PC-3 (cell line): ENCODE data around the gene COQ3. TPM values are rescaled to one million over a fixed set of nuclear protein-coding genes. Genes with fewer than 3 reads are reported as not detected.

Experiments used
- ATAC-seq: fragments of 200-7000 bp; cut with Tn5 transposase; 2 replicates; pipeline ENCODE4 v1.9.1; 2020; ENCODE audit warnings: mild to moderate bottlenecking, moderate library complexity
- BruUV-seq: library from RNA; stranded (reverse); fragments of 400-500 nt; replicated peaks from 2 replicates; lab custom pipeline; 2021; lab: Mats Ljungman, UMichigan
- CTCF ChIA-PET: fragments of 300-600 bp; sonication (Branson Sonifier 250); formaldehyde crosslinking; loops from one replicate; lab custom pipeline; 2022; ENCODE audit warnings: antibody characterized with exemption; lab: Charles Lee
- POLR2A ChIA-PET: fragments of 300-600 bp; sonication (Branson Sonifier 250); formaldehyde crosslinking; loops from one replicate; lab custom pipeline; 2022; ENCODE audit warnings: antibody characterized with exemption; ENCODE audit not compliant: unreplicated experiment; lab: Charles Lee
- DNase-seq: peaks from one replicate; pipeline ENCODE4 v3.0.0-alpha.2; 2015
- H2AFZ ChIP-seq: fragments of 300-600 bp; sonication (generic); 2 replicates; pipeline ENCODE4 v1.6.0; 2016; ENCODE audit warnings: antibody characterized with exemption, low read length
- H3F3A ChIP-seq: fragments of 300-600 bp; sonication (generic); one replicate; pipeline ENCODE4 v1.6.0; 2017; ENCODE audit warnings: antibody characterized with exemption, low read length, control low read depth, mild to moderate bottlenecking; ENCODE audit not compliant: unreplicated experiment
- H3K27ac ChIP-seq: fragments of 300-600 bp; sonication (generic); 2 replicates; pipeline ENCODE4 v1.5.1; 2016; ENCODE audit warnings: mild to moderate bottlenecking, low read length
- H3K27me3 ChIP-seq: fragments of 300-600 bp; sonication (generic); 2 replicates; pipeline ENCODE4 v1.6.1; 2016; ENCODE audit warnings: low read length, mixed read lengths
- H3K36me3 ChIP-seq: fragments of 300-600 bp; sonication (generic); 2 replicates; pipeline ENCODE4 v1.6.1; 2016; ENCODE audit warnings: low read depth, mixed run types, low read length, mixed read lengths
- H3K4me1 ChIP-seq: fragments of 300-600 bp; sonication (generic); 2 replicates; pipeline ENCODE4 v1.5.1; 2016; ENCODE audit warnings: low read length; ENCODE audit not compliant: insufficient read depth
- H3K4me2 ChIP-seq: fragments of 300-600 bp; sonication (generic); 2 replicates; pipeline ENCODE4 v1.6.0; 2016; ENCODE audit warnings: low read length
- H3K4me3 ChIP-seq: fragments of 300-600 bp; sonication (generic); 2 replicates; pipeline ENCODE4 v1.5.1; 2016; ENCODE audit warnings: mild to moderate bottlenecking, low read length, mixed read lengths
- H3K79me2 ChIP-seq: fragments of 300-600 bp; sonication (generic); 2 replicates; pipeline ENCODE4 v1.6.1; 2017; ENCODE audit warnings: low read length, mixed read lengths
- H3K9ac ChIP-seq: fragments of 300-600 bp; sonication (generic); 2 replicates; pipeline ENCODE4 v1.6.0; 2016; ENCODE audit warnings: mild to moderate bottlenecking, low read length
- H3K9me2 ChIP-seq: fragments of 300-600 bp; sonication (generic); replicated peaks from 2 replicates; pipeline ENCODE4 v1.6.1; 2016; ENCODE audit warnings: mixed run types, low read length, mixed read lengths
- H3K9me3 ChIP-seq: fragments of 300-600 bp; sonication (generic); 2 replicates; pipeline ENCODE4 v1.6.1; 2016; ENCODE audit warnings: low read length, mixed read lengths
- H4K20me1 ChIP-seq: fragments of 300-600 bp; sonication (generic); 2 replicates; pipeline ENCODE4 v1.6.1; 2016; ENCODE audit warnings: low read length, mixed read lengths
- EZH2 ChIP-seq: fragments of 300-600 bp; sonication (generic); IDR thresholded peaks from one replicate; pipeline ENCODE4 v1.6.1; 2017; ENCODE audit warnings: antibody characterized with exemption, mild to moderate bottlenecking, low read length; ENCODE audit not compliant: unreplicated experiment
- EZH2phosphoT487 ChIP-seq: fragments of 300-600 bp; sonication (generic); IDR thresholded peaks from 2 replicates; pipeline ENCODE4 v1.6.1; 2018; ENCODE audit warnings: mild to moderate bottlenecking, antibody characterized with exemption, low read length, borderline replicate concordance
- intact Hi-C: fragments of 100-400 bp; cut with micrococcal nuclease; formaldehyde crosslinking; loops from 2 replicates; pipeline ENCODE4 v1.9.0; 2023
- total RNA-seq: library from RNA; depleted of rRNA; stranded (reverse); fragments of >200 nt; gene quantifications from 2 replicates; pipeline ENCODE4 v1.2.3, GENCODE V29; 2014
- TF ChIP-seq, protein P1 (sequence below): fragments of 300-600 bp; sonication (generic); conservative IDR thresholded peaks from 2 replicates; pipeline ENCODE4 v1.5.1; 2017; ENCODE audit warnings: antibody characterized with exemption, low read depth, mild to moderate bottlenecking, low read length

Gene COQ3
- total RNA-seq, 1 experiment from 2014 or later: 15.6 TPM

DNA sequence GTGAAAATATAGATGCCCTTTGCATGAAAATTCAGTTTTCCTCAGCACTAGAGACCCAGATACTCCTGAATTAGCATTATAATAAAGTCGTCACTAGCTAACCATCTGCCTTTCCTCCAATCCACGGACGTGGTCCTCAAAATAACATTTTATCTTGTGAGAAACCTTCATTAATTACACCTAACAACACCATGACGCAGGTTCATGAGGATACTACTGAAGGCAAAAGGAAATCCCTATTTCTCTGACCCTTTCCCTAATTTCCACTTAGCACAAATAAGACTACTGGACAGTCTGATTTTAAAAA, 32.4 kb upstream of the COQ3 start:
- Histone ChIP-seq H3K4me3 (peak overlapping the region; percentile 82), H3K36me3 (peaks cover 6% of the 10 kb centered on the region; the same call in 1 of the 2 replicates), H3K9me3 (no peaks in the 10 kb centered on the region), H3F3A (no peaks in the 10 kb centered on the region), H3K4me2 (peak overlapping the region; percentile 90), H3K27ac (peak overlapping the region; percentile 83), H3K79me2 (peaks cover 60% of the 10 kb centered on the region), H3K27me3 (no peaks in the 10 kb centered on the region), H3K9me2 (no peaks in the 10 kb centered on the region), H3K9ac (peak overlapping the region; percentile 97), H4K20me1 (peaks cover 32% of the 10 kb centered on the region), H2AFZ (peak overlapping the region; percentile 88), H3K4me1 (peaks cover 25% of the 10 kb centered on the region)
- BruUV-seq: no TSS peak
- POLR2A ChIA-PET: no interaction called here
- ATAC-seq: no peak
- TF ChIP-seq EZH2phosphoT487: no peak
- TF ChIP-seq, protein P1, sequence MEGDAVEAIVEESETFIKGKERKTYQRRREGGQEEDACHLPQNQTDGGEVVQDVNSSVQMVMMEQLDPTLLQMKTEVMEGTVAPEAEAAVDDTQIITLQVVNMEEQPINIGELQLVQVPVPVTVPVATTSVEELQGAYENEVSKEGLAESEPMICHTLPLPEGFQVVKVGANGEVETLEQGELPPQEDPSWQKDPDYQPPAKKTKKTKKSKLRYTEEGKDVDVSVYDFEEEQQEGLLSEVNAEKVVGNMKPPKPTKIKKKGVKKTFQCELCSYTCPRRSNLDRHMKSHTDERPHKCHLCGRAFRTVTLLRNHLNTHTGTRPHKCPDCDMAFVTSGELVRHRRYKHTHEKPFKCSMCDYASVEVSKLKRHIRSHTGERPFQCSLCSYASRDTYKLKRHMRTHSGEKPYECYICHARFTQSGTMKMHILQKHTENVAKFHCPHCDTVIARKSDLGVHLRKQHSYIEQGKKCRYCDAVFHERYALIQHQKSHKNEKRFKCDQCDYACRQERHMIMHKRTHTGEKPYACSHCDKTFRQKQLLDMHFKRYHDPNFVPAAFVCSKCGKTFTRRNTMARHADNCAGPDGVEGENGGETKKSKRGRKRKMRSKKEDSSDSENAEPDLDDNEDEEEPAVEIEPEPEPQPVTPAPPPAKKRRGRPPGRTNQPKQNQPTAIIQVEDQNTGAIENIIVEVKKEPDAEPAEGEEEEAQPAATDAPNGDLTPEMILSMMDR: no peak
- TF ChIP-seq EZH2: no peak
- no peak for DNase-seq
- intact Hi-C loops: loop anchor here (1.0 to 5.0 kb wide), 2 partner anchors 92 to 96 kb away; no protein-coding TSS in a partner anchor
- CTCF ChIA-PET: interaction anchor here (1.8 kb wide), 1 partner anchor 96 kb away, joined by 5 read pairs; no protein-coding TSS in a partner anchor

DNA sequence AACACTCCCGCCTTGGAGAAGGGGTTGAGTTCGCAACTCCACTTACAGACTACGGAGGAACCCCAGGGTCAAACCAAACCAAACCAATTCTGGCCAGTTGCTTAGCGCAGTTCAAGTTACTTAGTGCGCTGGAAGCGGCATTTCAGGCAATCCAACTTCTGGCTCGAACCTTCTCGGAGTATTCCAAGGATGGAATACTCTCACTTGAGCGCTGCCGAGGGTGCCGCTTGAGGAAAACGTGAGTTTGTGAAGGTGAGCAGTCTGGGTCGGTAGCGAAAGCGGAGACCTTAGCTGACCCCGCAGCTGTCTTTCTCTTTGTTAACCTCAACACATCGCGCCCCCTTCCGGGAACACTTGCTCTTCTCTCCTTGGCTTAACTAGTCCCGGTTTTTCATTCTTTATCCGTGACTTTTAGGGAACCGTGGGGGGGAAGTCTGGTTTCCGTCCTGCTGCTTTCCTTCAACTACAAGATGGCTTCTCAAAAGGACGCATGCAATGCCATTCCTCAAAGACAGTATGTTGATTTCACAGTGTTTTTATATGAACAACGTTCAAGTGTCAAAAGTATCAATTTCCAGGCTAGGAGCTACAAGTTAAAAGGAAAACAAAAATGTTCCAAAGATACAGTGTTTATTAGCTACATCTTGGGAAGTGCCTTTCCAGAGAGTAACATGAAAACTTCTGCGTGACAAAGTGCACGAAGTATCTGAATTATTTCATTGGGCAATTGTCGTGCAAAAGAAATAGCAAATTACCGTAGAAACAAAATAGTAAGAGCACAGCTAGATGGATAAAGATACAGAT, 31.9 kb upstream of the COQ3 start:
- TF ChIP-seq EZH2phosphoT487 (no peak), EZH2 (no peak)
- TF ChIP-seq, protein P1: peak; percentile 49
- BruUV-seq: TSS peak; percentile 51
- peak; percentile 65 for ATAC-seq

More for the DNA sequence above, 31.9 kb upstream of the COQ3 start:
- peaks cover 66% of the 10 kb centered on the region for H3K79me2 ChIP-seq
- H3K9ac ChIP-seq: peak overlapping the region; percentile 97
- peak overlapping the region; percentile 82 for H3K4me3 ChIP-seq
- H3K9me3 ChIP-seq: no peaks in the 10 kb centered on the region
- H4K20me1 ChIP-seq: peaks cover 37% of the 10 kb centered on the region
- H3F3A ChIP-seq: no peaks in the 10 kb centered on the region
- no peaks in the 10 kb centered on the region for H3K27me3 ChIP-seq
- CTCF ChIA-PET: interaction anchor here (1.8 kb wide), 1 partner anchor 96 kb away, joined by 5 read pairs; no protein-coding TSS in a partner anchor
- peak overlapping the region; percentile 90 for H3K4me2 ChIP-seq
- H3K36me3 ChIP-seq: peaks cover 6% of the 10 kb centered on the region; the same call in 1 of the 2 replicates
- POLR2A ChIA-PET: interaction anchor here (0.5 to 0.6 kb wide), 2 partner anchors 32 to 76 kb away, joined by 4 to 10 read pairs; partner anchors contain the start of gene COQ3
- no peaks in the 10 kb centered on the region for H3K9me2 ChIP-seq
- peak overlapping the region; percentile 88 for H2AFZ ChIP-seq
- intact Hi-C loops: loop anchor here (1.0 to 5.0 kb wide), 3 partner anchors 33 to 96 kb away; no protein-coding TSS in a partner anchor
- peak overlapping the region; percentile 83 for H3K27ac ChIP-seq
- DNase-seq: peak; percentile 70
- H3K4me1 ChIP-seq: peaks cover 25% of the 10 kb centered on the region
